Measurements from ENCODE around the gene G6PC2. TPM values are rescaled to one million over a fixed set of nuclear protein-coding genes. Genes with fewer than 3 reads are reported as not detected.

G6PC2 gene
- total and polyA plus RNA-seq, 4 donors: not detected

GRCh38 chr2:168954256-168954655, 53.2 kb downstream of the G6PC2 start:
- peaks cover 4 to 60% (median 44%) of the 10 kb centered on the region in 4 donors for H3K36me3 ChIP-seq (ENCODE audit: control insufficient read depth in 4 of 4, insufficient read depth in 3 of 4, low read depth in 1 of 4, low read length in 3 of 4)
- H3K4me3 ChIP-seq (ENCODE audit: low read depth in 1 of 3, low read length in 3 of 3): no peak overlapping the region
- no peak for DNase-seq (ENCODE audit: low spot score)
- H3K4me1 ChIP-seq (ENCODE audit: control insufficient read depth in 4 of 4, insufficient read depth in 4 of 4, low read length in 3 of 4): no peaks in the 10 kb centered on the region
- H3K9ac ChIP-seq (ENCODE audit: low read depth in 1 of 2, low read length in 2 of 2): no peak overlapping the region
- H3K27ac ChIP-seq (ENCODE audit: low read depth in 1 of 2, low read length in 2 of 2): no peak overlapping the region
- no peaks in the 10 kb centered on the region for H3K9me3 ChIP-seq (ENCODE audit: control insufficient read depth in 4 of 4, low read length in 3 of 4)
- TF ChIP-seq ATF3 (IDR thresholded peaks at IDR 0.05): no peak
- TF ChIP-seq EGR1 (IDR thresholded peaks at IDR 0.05; ENCODE audit: low read depth in 2 of 2): no peak
- TF ChIP-seq RAD21 (IDR thresholded peaks at IDR 0.05): no peak
- TF ChIP-seq ZBTB33 (IDR thresholded peaks at IDR 0.05): no peak
- TF ChIP-seq RXRA (IDR thresholded peaks at IDR 0.05): no peak
- no peak for TF ChIP-seq HNF4G (IDR thresholded peaks at IDR 0.05)
- TF ChIP-seq SP1 (IDR thresholded peaks at IDR 0.05): no peak
- no peak for TF ChIP-seq GABPA (IDR thresholded peaks at IDR 0.05 in 1 of 2, conservative IDR thresholded peaks at IDR 0.05 in 1 of 2)
- no peak for TF ChIP-seq YY1 (IDR thresholded peaks at IDR 0.05)
- no peaks in the 10 kb centered on the region for H3K27me3 ChIP-seq (ENCODE audit: control insufficient read depth in 4 of 4, insufficient read depth in 4 of 4, low read length in 3 of 4)

GRCh38 chr2:168955321-168955720, 54.2 kb downstream of the G6PC2 start:
- Histone ChIP-seq H3K4me3 (ENCODE audit: low read depth in 1 of 3, low read length in 3 of 3) (no peak overlapping the region), H3K4me1 (ENCODE audit: control insufficient read depth in 4 of 4, insufficient read depth in 4 of 4, low read length in 3 of 4) (no peaks in the 10 kb centered on the region), H3K27ac (ENCODE audit: low read depth in 1 of 2, low read length in 2 of 2) (no peak overlapping the region), H3K9me3 (ENCODE audit: control insufficient read depth in 4 of 4, low read length in 3 of 4) (no peaks in the 10 kb centered on the region), H3K36me3 (ENCODE audit: control insufficient read depth in 4 of 4, insufficient read depth in 3 of 4, low read depth in 1 of 4, low read length in 3 of 4) (peaks cover 4 to 64% (median 48%) of the 10 kb centered on the region in 4 donors), H3K27me3 (ENCODE audit: control insufficient read depth in 4 of 4, insufficient read depth in 4 of 4, low read length in 3 of 4) (no peaks in the 10 kb centered on the region), H3K9ac (ENCODE audit: low read depth in 1 of 2, low read length in 2 of 2) (no peak overlapping the region)
- DNase-seq (ENCODE audit: low spot score): no peak
- WGBS: 95% methylated on average over 4 of the region's 4 CpGs
- no peak for TF ChIP-seq ZBTB33 (IDR thresholded peaks at IDR 0.05)
- TF ChIP-seq SP1 (IDR thresholded peaks at IDR 0.05): no peak
- no peak for TF ChIP-seq FOXA2 (IDR thresholded peaks at IDR 0.05)
- no peak for TF ChIP-seq YY1 (IDR thresholded peaks at IDR 0.05)
- no peak for TF ChIP-seq GABPA (IDR thresholded peaks at IDR 0.05 in 1 of 2, conservative IDR thresholded peaks at IDR 0.05 in 1 of 2)
- no peak for TF ChIP-seq MAX (IDR thresholded peaks at IDR 0.05)
- no peak for TF ChIP-seq NR2F2 (IDR thresholded peaks at IDR 0.05)
- TF ChIP-seq HNF4G (IDR thresholded peaks at IDR 0.05): no peak
- no peak for TF ChIP-seq REST (IDR thresholded peaks at IDR 0.05)
- no peak for TF ChIP-seq CTCF (IDR thresholded peaks at IDR 0.05; ENCODE audit: low read depth, low read length, missing input control)
- TF ChIP-seq ATF3 (IDR thresholded peaks at IDR 0.05): no peak
- no peak for TF ChIP-seq FOXA1 (IDR thresholded peaks at IDR 0.05)
- no peak for TF ChIP-seq EGR1 (IDR thresholded peaks at IDR 0.05; ENCODE audit: low read depth in 2 of 2)
- no peak for TF ChIP-seq TAF1 (conservative IDR thresholded peaks at IDR 0.05)
- TF ChIP-seq JUND (IDR thresholded peaks at IDR 0.05): no peak
- TF ChIP-seq RXRA (IDR thresholded peaks at IDR 0.05): no peak
- TF ChIP-seq RAD21 (IDR thresholded peaks at IDR 0.05): no peak

All from liver (tissue), 9 donors.